GM12801 (cell line): ENCODE measurements around the gene EPHA10.

Experiments used
- CTCF ChIP-seq: IDR thresholded peaks from one replicate; pipeline ENCODE4 v1.5.1; 2011; ENCODE audit warnings: control low read depth; ENCODE audit not compliant: insufficient read length; ENCODE audit errors: extremely low read depth

The EPHA10 gene

GRCh38 chr1:37793773-37794371 is 29.0 kb upstream of the EPHA10 start, which contains the start of gene MANEAL:
MANEAL (plus strand) TSS chr1:37793847; CDS start chr1:37794183, 336 bp downstream.
- TF ChIP-seq CTCF = no peak

GRCh38 chr1:37792943-37793686 is 28.2 kb upstream of the EPHA10 start:
- TF ChIP-seq CTCF = no peak

GRCh38 chr1:37782491-37782890 is 17.6 kb upstream of the EPHA10 start:
- TF ChIP-seq CTCF = no peak

- TF ChIP-seq CTCF = no peak
Observed at GRCh38 chr1:37778654-37779053, 13.7 kb upstream of the EPHA10 start.

GRCh38 chr1:37776946-37777516 is 12.1 kb upstream of the EPHA10 start:
- TF ChIP-seq CTCF = no peak

GRCh38 chr1:37767488-37767887 is 2.6 kb upstream of the EPHA10 start:
- no peak for TF ChIP-seq CTCF

- TF ChIP-seq CTCF = no peak
Observed at GRCh38 chr1:37765916-37766664, 1.2 kb upstream of the EPHA10 start.
